Stimulated activated CD4-positive, alpha-beta T cell treated with anti-CD3 and anti-CD28 coated beads, Interleukin-1b, Interleukin-23, amount 100 ng/mL, for 1 hour (primary cell): ENCODE results near the gene TGFB3.
"Not testable (repeated sequence)": the region's sequence is repeated elsewhere in the genome, so short reads cannot be mapped to it uniquely, and the experiment has no call there.

Experiments used
- DNase-seq, 2 donors: peaks; one replicate each; pipeline ENCODE4 v3.0.0-alpha.2; 2020; ENCODE audit warnings: low read depth in 2 of 2

The TGFB3 gene

GRCh38 chr14:75960231-75960630 is 21.6 kb downstream of the TGFB3 start:
- DNase-seq, result no peak

GRCh38 chr14:75959031-75959430 is 22.8 kb downstream of the TGFB3 start:
- DNase-seq, result no peak

- DNase-seq, result no peak
Measured at GRCh38 chr14:75952489-75952888, 29.3 kb downstream of the TGFB3 start.

- no peak for DNase-seq
Measured at GRCh38 chr14:75946785-75947184, 35.0 kb downstream of the TGFB3 start.

- no peak for DNase-seq
Measured at GRCh38 chr14:75944607-75945241, 37.1 kb downstream of the TGFB3 start.

GRCh38 chr14:75941030-75941429 is 40.8 kb downstream of the TGFB3 start:
- DNase-seq, result no peak

GRCh38 chr14:75939200-75939599 is 42.6 kb downstream of the TGFB3 start:
- no peak for DNase-seq

GRCh38 chr14:75934998-75935628 is 46.7 kb downstream of the TGFB3 start:
- DNase-seq, result no peak

- DNase-seq, result no peak
Measured at GRCh38 chr14:75933712-75934296, 48.0 kb downstream of the TGFB3 start.

- DNase-seq, result no peak
Measured at GRCh38 chr14:75928690-75929181, 53.1 kb downstream of the TGFB3 start.

GRCh38 chr14:75927564-75928087 is 54.2 kb downstream of the TGFB3 start:
- DNase-seq, result no peak

GRCh38 chr14:75926431-75927115 is 55.2 kb downstream of the TGFB3 start:
- no peak for DNase-seq

- not testable (repeated sequence) for DNase-seq
Measured at GRCh38 chr14:75925141-75925840, 56.5 kb downstream of the TGFB3 start.

GRCh38 chr14:75920421-75920820 is 61.4 kb downstream of the TGFB3 start:
- DNase-seq, result not testable (repeated sequence)

- no peak for DNase-seq
Measured at GRCh38 chr14:75917946-75918335, 63.9 kb downstream of the TGFB3 start.

- DNase-seq, result no peak
Measured at GRCh38 chr14:75917322-75917945, 64.4 kb downstream of the TGFB3 start.

- no peak for DNase-seq
Measured at GRCh38 chr14:75915045-75915444, 66.8 kb downstream of the TGFB3 start.

GRCh38 chr14:75913183-75913582 is 68.6 kb downstream of the TGFB3 start:
- DNase-seq, result no peak

- no peak for DNase-seq
Measured at GRCh38 chr14:75911883-75912282, 69.9 kb downstream of the TGFB3 start.

GRCh38 chr14:75910048-75910447 is 71.7 kb downstream of the TGFB3 start:
- no peak for DNase-seq

GRCh38 chr14:75909630-75910029 is 72.2 kb downstream of the TGFB3 start:
- DNase-seq, result no peak
